Stimulated activated CD4-positive, alpha-beta T cell treated with anti-CD3 and anti-CD28 coated beads, Interleukin-12 subunit alpha, Interleukin-12 subunit beta, amount 100 ng/mL, for 24 hours (primary cell): ENCODE results near the gene LSM7.

Experiments used
- DNase-seq, 2 experiments: peaks; one replicate each; pipeline ENCODE4 v3.0.0-alpha.2; 2020; ENCODE audit warnings: low read depth in 2 of 2

LSM7 gene

GRCh38 chr19:2323707-2324106 is 4.7 kb downstream of the LSM7 start:
- DNase-seq = no peak

GRCh38 chr19:2321565-2322283 is 6.7 kb downstream of the LSM7 start:
- no peak for DNase-seq

DNA sequence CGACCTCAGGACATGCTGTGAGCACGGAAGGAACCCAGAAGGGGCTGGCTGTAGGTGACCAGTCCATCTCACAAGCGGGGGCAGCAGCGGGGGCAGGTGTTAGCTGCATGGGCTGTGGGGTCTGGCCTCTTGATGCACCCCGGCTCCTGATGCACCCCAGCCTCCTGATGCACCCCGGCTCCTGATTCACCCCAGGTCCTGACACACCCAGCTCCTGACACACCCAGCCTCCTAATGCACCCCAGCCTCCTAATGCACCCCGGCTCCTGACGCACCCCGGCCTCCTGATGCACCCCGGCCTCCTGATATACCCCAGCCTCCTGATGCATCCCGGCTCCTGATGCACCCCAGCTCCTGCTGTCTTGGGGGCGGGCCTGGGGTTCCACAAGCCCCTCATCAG is 7.4 kb downstream of the LSM7 start:
- DNase-seq = no peak

- no peak for DNase-seq
Observed at GRCh38 chr19:2320049-2320448, 8.3 kb downstream of the LSM7 start.

- DNase-seq = no peak
Observed at GRCh38 chr19:2319551-2319950, 8.8 kb downstream of the LSM7 start.

DNA sequence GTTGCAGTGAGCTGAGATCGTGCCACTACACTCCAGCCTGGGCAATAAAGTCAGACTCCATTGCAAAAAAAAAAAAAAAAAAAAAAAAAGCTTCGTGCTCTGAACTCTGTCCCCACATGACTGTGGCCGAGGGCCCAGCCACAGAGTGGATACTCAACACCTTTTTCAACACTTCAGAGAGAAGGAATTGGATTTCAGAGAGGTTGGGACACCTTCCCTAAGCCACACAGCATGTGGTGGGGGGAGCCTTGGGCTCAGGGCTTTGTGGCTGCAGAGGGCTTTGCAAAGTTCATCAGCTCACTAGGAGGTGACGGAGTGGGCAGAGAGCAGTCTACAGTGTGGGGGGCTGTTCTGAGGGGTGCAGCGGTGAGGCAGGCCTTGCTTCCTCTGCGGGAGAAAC is 9.5 kb downstream of the LSM7 start:
- DNase-seq = no peak

GRCh38 chr19:2317756-2318155 is 10.6 kb downstream of the LSM7 start:
- DNase-seq = no peak

DNA sequence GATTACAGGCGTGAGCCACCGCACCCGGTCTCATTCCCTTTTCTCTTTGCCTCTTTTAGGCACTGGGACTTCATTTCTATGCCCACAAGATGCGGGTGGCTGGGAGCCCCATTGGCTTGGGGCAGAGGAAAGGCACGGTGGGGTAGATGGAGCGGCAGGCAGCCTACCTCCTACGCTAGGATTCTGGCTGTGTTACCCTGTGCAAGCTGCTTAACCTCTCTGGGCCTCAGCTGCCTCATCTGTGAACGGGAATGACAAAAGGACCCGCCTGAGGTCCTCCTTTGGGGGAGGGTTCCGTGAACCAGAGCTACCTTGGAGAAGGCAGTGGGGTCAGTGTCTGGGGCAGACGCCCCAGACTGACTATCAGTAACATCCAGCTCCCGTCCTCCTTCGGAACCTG is 11.1 kb downstream of the LSM7 start:
- no peak for DNase-seq

- DNase-seq = no peak
Observed at GRCh38 chr19:2315818-2316353, 12.5 kb downstream of the LSM7 start.

DNA sequence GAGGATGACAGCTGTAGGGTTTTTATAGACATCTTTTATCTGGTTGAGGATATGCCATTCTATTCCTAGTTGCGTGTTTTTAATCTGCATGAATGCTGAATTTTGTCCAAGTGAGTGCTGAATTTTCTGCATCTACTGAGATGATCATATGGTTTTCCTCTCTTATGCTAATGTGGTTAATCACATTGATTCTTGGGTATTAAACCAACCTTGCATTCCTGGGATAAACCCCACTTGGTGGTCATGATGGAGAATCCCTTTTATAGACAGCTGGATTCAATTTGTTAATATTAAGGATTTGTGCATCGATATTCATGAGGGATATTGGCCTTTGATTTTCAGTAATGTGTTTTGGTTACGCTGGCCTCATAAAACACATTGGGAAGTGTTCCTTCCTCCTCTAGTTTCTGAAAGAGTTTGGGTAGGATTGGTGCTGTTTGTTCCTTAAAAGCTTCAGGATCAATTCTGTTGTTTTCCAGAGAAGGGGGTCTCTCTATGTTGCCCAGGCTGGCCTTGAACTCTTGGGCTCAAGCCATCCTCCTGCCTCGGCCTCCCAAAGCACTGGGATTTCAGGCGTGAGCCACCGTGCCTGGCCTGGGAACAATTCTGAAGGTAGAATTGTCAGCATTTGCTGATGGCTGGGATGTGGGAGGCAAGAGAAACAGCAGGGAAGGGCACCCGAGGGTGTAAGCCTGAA is 13.1 kb downstream of the LSM7 start:
- no peak for DNase-seq

DNA sequence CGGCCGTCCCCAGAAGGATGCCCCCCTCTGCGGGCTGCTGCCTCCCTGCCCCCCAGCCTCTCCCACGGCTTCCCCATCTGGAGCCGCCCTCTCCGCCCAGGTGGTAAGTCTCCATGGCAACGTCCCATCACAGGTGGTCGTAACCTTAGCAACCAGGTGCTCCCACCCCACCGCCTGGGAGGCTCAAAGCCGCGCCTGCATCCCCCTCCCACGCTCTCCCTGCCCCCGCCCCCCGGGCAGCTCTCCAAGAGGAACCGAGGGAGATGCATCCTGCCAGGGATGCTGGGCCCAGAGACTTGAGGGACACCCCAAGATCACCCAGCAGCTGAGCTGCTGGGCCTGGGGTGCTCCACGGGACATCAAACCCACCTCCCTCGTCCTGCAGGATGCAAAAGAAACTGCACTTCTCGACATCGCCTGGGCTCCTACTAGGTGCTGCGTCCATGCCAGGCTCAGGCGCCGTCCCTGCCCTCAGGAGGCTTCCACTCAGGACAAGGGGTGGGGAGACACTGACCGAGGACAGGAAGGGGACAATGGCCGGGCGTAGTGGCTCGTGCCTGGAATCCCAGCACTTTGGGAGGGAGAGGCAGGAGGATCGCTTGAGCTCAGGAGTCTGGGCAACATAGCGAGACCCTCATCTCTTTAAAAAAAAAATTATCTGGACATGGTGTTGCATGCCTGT is 15.4 kb downstream of the LSM7 start:
- no peak for DNase-seq

DNA sequence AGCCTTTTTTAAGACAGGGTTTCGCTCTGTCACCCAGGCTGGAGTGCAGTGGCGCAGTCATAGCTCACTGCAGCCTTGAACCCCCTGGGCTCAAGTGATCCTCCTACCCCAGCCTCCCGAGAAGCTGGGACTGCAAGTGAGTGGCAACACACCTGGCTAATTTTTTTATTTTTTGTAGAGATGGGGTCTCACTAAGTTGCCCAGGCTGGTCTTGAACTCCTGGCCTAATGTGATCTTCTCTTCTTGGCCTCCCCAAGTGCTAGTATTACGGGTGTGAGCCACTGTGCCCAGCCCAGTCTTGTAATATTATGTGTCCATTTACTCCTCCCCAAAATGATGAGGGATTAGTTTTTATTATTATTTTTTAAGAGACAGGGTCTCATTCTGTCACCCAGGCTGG is 17.3 kb downstream of the LSM7 start:
- DNase-seq = no peak

DNA sequence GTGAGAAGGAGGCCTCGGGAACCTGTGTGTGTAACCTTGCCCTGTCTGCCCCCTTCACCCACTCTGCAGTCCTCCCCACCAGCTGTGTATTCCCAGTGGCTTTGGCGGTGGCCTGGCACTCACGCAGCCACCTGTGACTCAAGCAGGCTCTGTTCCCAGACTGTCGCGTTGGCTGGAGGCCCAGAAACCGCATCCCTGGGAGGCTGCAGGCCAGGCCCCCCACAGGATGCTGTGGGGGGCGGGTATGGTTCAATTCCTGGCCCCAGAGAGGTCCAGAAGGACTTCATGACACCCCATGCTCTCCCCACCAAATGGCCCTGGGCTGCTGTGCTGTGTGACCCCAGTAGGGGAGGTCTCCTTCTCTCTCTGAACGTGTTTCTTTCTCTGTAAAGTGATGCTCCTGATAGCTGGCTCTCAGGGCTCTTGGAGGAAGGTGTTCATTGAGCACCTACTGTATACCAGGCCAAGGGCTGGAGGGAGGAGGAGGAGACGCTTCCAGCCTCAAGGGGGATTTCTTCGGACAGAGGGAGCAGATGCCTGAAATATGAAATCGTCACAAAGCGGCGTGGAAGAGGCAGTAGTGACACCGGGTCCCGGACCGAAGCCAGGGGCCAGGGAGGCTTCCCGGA is 18.5 kb downstream of the LSM7 start:
- no peak for DNase-seq

- DNase-seq = no peak
Observed at GRCh38 chr19:2308114-2308556, 20.3 kb downstream of the LSM7 start, which contains the start of gene LINGO3. Gene LINGO3 (minus strand): TSS chr19:2308154. CDS start chr19:2291776, 16,378 bp downstream.

GRCh38 chr19:2307518-2308012 is 20.8 kb downstream of the LSM7 start:
- DNase-seq = no peak

- no peak for DNase-seq
Observed at GRCh38 chr19:2306971-2307370, 21.4 kb downstream of the LSM7 start.

DNA sequence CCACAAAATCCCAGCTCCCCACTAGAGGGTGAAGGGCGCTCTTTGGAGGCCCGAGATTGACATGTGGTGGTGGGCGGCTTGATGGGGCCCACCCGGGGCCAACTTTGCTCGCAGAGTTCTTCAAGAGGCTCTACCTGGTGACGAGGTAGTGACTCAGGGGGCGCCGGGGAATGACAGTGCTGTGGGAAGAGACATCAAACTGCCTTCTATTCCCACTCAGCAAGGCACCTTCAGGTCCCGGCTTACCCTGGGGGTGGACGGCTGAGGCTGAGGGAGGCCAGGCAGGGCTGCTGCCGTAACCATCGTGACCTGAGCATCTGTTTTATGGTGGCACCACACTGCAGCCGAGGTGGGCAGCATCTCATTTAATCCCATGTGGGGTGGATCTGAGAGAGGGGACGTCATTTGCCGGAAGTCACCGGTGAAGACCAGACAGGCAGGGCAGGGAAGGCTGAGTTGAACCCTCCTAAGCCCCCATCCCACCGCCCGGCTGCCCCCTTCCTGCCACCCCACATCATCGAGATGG is 22.0 kb downstream of the LSM7 start:
- no peak for DNase-seq

- no peak for DNase-seq
Observed at GRCh38 chr19:2305452-2306280, 22.7 kb downstream of the LSM7 start.

DNA sequence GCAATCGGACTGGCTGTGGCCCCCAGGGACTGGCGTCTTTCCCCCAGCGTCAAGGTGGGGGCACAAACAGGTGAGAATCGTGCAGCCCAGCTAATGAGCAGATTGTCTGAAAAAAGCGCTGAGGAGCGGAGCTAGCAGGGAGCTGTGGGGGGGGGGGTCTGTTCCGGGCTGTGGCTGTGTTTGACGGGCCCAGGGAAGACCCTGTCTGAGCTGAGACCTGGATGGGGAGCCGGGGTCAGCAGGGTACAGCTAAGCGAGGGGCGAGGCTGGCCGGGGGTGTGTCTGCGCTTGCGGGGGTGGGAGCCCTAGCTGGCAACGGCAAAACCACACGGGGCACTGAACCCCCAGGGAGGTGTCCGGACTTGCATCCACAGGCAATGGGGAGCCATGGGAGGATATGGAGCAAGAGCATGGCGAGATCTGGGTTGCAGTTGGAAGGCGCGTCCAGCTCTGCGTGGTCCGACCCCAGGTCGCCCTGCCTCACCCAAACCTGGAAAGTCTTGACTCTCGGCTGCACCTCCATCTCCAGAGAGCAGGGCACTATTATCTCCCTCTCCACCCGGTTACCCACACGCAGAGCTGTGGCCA is 25.1 kb downstream of the LSM7 start:
- DNase-seq = no peak
